HFF-Myc (cell line): ENCODE data around the gene DHTKD1.

Experiments used
- DNase-seq: peaks from one replicate; pipeline ENCODE4 v3.0.0-alpha.2; 2011; ENCODE audit warnings: low read depth; ENCODE audit errors: extremely low read depth
- H3K4me3 ChIP-seq: replicated peaks from 2 replicates; pipeline ENCODE4 v1.5.1; 2011; ENCODE audit warnings: low read depth, mild to moderate bottlenecking, control low read depth, low read length
- CTCF ChIP-seq: IDR thresholded peaks from 2 replicates; pipeline ENCODE4 v1.5.1; 2012; ENCODE audit warnings: mild to moderate bottlenecking, low read depth, low read length, control low read depth; ENCODE audit errors: missing control alignments

DHTKD1 gene

GRCh38 chr10:12031404-12031803 lies 37.4 kb upstream of the DHTKD1 start:
- DNase-seq, result no peak
- no peak overlapping the region for H3K4me3 ChIP-seq
- TF ChIP-seq CTCF, result no peak

- no peak for TF ChIP-seq CTCF
- no peak overlapping the region for H3K4me3 ChIP-seq
- DNase-seq, result no peak
These were observed 32.6 kb upstream of the DHTKD1 start for GRCh38 chr10:12036073-12036655.

GRCh38 chr10:12041766-12042408 lies 26.9 kb upstream of the DHTKD1 start:
- no peak for DNase-seq
- TF ChIP-seq CTCF, result no peak
- H3K4me3 ChIP-seq, result peak overlapping the region; percentile 98

GRCh38 chr10:12042409-12042796 lies 26.4 kb upstream of the DHTKD1 start:
- TF ChIP-seq CTCF, result no peak
- peak overlapping the region; percentile 98 for H3K4me3 ChIP-seq
- DNase-seq, result no peak

- DNase-seq, result peak; percentile 93
- TF ChIP-seq CTCF, result no peak
- H3K4me3 ChIP-seq, result peak within 1 kb of the TSS; percentile 98
These were observed 25.7 kb upstream of the DHTKD1 start, which contains the start of gene UPF2 for GRCh38 chr10:12042797-12043651. UPF2 (minus strand) TSS chr10:12042809; CDS start chr10:12035423, 7,386 bp downstream.

- no peak for TF ChIP-seq CTCF
- H3K4me3 ChIP-seq, result no peak overlapping the region
- DNase-seq, result no peak
These were observed 23.2 kb upstream of the DHTKD1 start for GRCh38 chr10:12045596-12045995.
